Ishikawa (cell line): ENCODE measurements around the gene SNED1.

ENCODE experiments used
- CEBPB ChIP-seq: IDR thresholded peaks from 2 replicates; pipeline ENCODE4 v1.6.1; 2012
- CREB1 ChIP-seq: IDR thresholded peaks from 2 replicates; pipeline ENCODE4 v1.6.1; 2012; ENCODE audit warnings: low read depth
- EGR1 ChIP-seq: IDR thresholded peaks from 2 replicates; pipeline ENCODE4 v1.6.1; 2012
- EP300 ChIP-seq: IDR thresholded peaks from 2 replicates; pipeline ENCODE4 v1.6.1; 2012; ENCODE audit warnings: borderline replicate concordance
- FOXM1 ChIP-seq: IDR thresholded peaks from 2 replicates; pipeline ENCODE4 v1.6.1; 2012; ENCODE audit warnings: low read depth, borderline replicate concordance
- NFIC ChIP-seq: IDR thresholded peaks from 2 replicates; pipeline ENCODE4 v1.6.1; 2012
- RAD21 ChIP-seq: IDR thresholded peaks from 2 replicates; pipeline ENCODE4 v1.6.1; 2012; ENCODE audit warnings: low read depth
- TAF1 ChIP-seq: IDR thresholded peaks from 2 replicates; pipeline ENCODE4 v1.6.1; 2012; ENCODE audit warnings: low read depth, mild to moderate bottlenecking
- TCF12 ChIP-seq: IDR thresholded peaks from 2 replicates; pipeline ENCODE4 v1.6.1; 2012; ENCODE audit warnings: low read depth
- TEAD4 ChIP-seq: IDR thresholded peaks from 2 replicates; pipeline ENCODE4 v1.6.1; 2012
- YY1 ChIP-seq: IDR thresholded peaks from 2 replicates; pipeline ENCODE4 v1.6.1; 2012; ENCODE audit warnings: low read depth
- ZBTB7A ChIP-seq: IDR thresholded peaks from 2 replicates; pipeline ENCODE4 v1.6.1; 2012; ENCODE audit warnings: low read depth
- TF ChIP-seq, protein P1 (sequence below): IDR thresholded peaks from 2 replicates; pipeline ENCODE4 v1.6.1; 2012
- TF ChIP-seq, protein P2 (sequence below): IDR thresholded peaks from 2 replicates; pipeline ENCODE4 v1.6.1; 2012; ENCODE audit warnings: low read depth, mild to moderate bottlenecking
- TF ChIP-seq, protein P3 (sequence below): IDR thresholded peaks from 2 replicates; pipeline ENCODE4 v1.6.1; 2012

Gene SNED1

DNA sequence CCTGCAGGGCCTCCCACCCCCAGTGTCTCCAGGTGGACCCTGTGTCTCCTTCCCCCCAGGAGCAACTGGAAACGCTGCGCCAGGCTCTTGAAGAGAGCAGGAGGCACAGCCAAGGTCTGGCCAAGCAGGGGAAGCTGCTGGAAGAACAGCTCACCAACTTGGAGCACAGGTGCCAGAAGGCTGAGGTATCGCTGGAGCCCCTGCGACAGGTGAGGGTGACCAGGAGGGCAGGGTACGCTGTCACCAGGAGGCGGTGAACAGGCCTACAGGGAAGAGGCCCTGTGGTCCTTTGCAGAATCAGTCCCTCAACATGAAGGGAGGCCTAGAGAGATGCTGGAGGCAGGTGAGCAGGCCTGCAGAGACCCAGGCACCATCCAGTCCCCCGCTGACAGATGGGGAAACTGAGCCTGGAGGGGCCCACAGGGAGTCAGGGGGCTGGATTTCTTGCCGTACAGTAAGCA, 15.6 kb upstream of the SNED1 start:
- TF ChIP-seq CREB1 = no peak
- TF ChIP-seq, protein P1, sequence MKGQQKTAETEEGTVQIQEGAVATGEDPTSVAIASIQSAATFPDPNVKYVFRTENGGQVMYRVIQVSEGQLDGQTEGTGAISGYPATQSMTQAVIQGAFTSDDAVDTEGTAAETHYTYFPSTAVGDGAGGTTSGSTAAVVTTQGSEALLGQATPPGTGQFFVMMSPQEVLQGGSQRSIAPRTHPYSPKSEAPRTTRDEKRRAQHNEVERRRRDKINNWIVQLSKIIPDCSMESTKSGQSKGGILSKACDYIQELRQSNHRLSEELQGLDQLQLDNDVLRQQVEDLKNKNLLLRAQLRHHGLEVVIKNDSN = no peak
- TF ChIP-seq EGR1 = no peak
- TF ChIP-seq TEAD4 = no peak
- TF ChIP-seq, protein P2, sequence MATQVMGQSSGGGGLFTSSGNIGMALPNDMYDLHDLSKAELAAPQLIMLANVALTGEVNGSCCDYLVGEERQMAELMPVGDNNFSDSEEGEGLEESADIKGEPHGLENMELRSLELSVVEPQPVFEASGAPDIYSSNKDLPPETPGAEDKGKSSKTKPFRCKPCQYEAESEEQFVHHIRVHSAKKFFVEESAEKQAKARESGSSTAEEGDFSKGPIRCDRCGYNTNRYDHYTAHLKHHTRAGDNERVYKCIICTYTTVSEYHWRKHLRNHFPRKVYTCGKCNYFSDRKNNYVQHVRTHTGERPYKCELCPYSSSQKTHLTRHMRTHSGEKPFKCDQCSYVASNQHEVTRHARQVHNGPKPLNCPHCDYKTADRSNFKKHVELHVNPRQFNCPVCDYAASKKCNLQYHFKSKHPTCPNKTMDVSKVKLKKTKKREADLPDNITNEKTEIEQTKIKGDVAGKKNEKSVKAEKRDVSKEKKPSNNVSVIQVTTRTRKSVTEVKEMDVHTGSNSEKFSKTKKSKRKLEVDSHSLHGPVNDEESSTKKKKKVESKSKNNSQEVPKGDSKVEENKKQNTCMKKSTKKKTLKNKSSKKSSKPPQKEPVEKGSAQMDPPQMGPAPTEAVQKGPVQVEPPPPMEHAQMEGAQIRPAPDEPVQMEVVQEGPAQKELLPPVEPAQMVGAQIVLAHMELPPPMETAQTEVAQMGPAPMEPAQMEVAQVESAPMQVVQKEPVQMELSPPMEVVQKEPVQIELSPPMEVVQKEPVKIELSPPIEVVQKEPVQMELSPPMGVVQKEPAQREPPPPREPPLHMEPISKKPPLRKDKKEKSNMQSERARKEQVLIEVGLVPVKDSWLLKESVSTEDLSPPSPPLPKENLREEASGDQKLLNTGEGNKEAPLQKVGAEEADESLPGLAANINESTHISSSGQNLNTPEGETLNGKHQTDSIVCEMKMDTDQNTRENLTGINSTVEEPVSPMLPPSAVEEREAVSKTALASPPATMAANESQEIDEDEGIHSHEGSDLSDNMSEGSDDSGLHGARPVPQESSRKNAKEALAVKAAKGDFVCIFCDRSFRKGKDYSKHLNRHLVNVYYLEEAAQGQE = no peak
- TF ChIP-seq EP300 = no peak
- no peak for TF ChIP-seq CEBPB
- no peak for TF ChIP-seq ZBTB7A
- no peak for TF ChIP-seq NFIC
- TF ChIP-seq YY1 = no peak
- no peak for TF ChIP-seq RAD21
- TF ChIP-seq TCF12 = no peak
- TF ChIP-seq, protein P3, sequence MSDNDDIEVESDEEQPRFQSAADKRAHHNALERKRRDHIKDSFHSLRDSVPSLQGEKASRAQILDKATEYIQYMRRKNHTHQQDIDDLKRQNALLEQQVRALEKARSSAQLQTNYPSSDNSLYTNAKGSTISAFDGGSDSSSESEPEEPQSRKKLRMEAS = no peak

DNA sequence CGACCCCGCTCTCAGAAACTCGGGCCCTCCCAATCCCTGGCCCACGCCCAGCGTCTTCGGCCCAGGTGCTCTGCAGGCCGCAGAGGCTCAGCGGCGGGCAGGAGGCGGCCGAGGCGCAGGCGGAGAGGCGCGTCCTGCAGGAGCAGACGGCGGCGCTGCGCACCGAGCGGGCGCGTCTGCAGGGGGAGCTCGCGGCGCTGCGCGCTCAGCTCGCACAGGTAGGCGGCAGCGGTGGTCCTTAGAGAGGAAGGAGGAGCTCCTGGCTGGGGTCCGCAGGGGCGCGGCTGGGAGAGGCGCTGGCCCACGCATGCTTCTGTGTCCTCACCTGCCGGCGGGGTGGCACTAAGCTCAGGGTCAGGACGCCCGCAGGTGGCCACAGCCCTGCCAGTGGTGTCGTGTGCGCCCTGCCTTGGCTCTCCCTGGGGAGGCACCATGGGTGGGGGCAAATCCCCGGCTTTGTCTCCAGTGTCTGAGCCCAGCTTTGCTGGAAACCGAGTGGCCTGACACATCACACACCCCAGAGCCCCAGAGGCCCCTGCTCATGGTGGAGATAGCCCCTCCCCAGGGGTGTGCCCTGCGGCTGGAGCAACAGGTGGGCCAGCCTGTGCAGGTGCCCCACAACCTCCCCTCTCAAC, 14.9 kb upstream of the SNED1 start:
- TF ChIP-seq CEBPB = no peak
- TF ChIP-seq FOXM1 = no peak
- no peak for TF ChIP-seq TEAD4
- no peak for TF ChIP-seq YY1
- TF ChIP-seq EP300 = no peak
- peak; percentile 36; the same call in 1 of the 2 replicates for TF ChIP-seq ZBTB7A
- TF ChIP-seq CREB1 = no peak
- TF ChIP-seq, protein P2 = no peak
- TF ChIP-seq, protein P1 = no peak
- TF ChIP-seq NFIC = no peak
- TF ChIP-seq, protein P3 = 0 out of 2 replicates have a peak, but pooled peaks have one; percentile 22
- no peak for TF ChIP-seq EGR1
- TF ChIP-seq TCF12 = no peak
- peak; percentile 51; the same call in 1 of the 2 replicates for TF ChIP-seq RAD21
- no peak for TF ChIP-seq TAF1

DNA sequence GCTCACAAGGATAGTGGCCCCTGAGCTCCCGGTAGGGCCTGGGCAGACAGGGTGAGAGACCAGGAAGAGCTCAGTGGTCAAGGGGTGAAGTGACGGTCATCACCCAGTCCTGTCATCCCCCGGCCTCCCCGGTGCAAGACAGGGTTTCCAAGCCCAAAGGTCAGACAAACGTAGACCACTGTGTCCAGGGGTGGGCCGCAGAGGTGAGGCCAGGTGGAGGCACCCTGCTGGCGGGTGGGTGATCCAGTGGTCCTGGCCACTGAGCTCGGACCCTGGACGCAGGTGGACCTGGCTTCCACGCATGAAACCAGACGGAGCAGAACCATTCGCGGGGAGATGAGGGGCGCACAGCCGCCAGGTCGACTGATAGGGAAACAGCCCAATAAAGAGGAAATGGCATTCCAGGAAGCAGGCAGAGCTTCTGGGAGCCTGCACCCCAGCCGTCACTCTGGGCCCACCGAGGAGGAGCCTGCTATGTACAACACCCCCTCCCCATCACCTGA, 14.4 kb upstream of the SNED1 start:
- TF ChIP-seq EGR1 (no peak), CREB1 (no peak), EP300 (no peak), TEAD4 (no peak), NFIC (no peak), ZBTB7A (no peak), YY1 (no peak), FOXM1 (no peak), RAD21 (no peak), CEBPB (no peak), TAF1 (no peak), TCF12 (no peak)
- TF ChIP-seq, protein P2 = no peak
- TF ChIP-seq, protein P3 = no peak
- TF ChIP-seq, protein P1 = no peak
